GM19035 (cell line): ENCODE measurements around the gene CEP104.

Experiments used
- ATAC-seq: cut with Tn5 transposase; IDR thresholded peaks from one replicate; pipeline ENCODE4 v1.9.1; 2021; ENCODE audit not compliant: unreplicated experiment

Gene CEP104

DNA sequence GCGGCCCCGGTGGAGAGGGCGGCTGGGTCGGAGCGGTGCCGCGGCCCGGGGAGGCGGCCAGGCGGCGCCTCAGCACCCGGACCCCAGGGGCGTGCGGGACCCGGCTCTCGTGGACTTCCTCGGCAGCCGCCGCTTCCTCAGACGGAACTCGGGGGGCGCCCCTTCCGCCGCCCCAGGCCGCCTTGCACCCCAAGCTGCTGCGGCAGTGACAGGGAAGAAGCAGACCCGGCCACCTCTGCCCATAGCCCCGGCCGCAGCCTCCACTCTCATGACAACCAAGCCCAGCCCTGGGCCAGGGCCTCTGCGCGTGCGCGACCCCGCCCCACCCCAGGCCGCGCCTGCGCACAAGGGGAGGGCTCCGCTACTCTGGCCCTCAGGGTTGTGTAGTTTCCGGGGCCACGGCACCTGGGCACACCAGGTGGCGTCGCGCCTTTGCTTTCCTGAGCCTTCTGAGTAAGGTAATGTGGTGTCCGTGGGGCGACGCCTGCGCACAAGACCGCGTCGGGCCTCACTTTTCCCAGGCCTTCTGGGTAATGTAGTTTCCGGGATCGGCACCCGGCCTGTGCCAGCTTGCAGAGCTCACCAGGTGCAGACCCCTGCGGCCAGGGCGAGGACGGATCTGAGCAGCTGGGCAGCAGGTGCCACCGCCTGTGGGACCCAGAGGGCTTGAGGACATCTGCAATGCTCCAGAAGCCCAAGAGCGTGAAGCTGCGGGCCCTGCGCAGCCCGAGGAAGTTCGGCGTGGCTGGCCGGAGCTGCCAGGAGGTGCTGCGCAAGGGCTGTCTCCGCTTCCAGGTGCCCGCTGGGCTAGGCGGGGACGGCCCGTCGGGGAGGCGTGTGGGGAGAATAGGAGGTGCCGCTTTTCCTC is at the start of gene CEP104, which contains the start of gene DFFB:
TSS of gene CEP104 (minus strand) at position 289 of the 868 bp plus-strand sequence. CDS start 4,804 bp downstream, outside the sequence.
TSS of gene DFFB (plus strand) at position 554 of the 868 bp plus-strand sequence. CDS start at position 682, 128 bp downstream.
- ATAC-seq: peak; percentile 94

DNA sequence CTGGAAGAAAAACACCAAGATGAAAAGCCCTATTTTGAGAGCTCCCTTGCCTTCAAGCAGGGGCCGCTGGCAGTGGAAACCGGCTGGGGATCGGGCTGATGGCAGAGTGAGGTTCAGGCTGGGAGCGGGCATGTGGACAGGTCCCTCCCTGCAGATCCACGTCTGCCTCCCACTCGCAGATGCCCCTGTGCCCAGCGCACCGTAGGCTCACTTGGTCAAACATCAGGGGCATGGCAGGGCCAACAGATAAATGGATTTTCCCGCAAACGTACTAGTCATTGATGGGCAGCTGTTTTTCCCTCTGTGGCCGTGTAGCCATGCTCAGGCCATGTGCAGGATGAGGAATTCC is 49.6 kb upstream of the CEP104 start:
- ATAC-seq: no peak

DNA sequence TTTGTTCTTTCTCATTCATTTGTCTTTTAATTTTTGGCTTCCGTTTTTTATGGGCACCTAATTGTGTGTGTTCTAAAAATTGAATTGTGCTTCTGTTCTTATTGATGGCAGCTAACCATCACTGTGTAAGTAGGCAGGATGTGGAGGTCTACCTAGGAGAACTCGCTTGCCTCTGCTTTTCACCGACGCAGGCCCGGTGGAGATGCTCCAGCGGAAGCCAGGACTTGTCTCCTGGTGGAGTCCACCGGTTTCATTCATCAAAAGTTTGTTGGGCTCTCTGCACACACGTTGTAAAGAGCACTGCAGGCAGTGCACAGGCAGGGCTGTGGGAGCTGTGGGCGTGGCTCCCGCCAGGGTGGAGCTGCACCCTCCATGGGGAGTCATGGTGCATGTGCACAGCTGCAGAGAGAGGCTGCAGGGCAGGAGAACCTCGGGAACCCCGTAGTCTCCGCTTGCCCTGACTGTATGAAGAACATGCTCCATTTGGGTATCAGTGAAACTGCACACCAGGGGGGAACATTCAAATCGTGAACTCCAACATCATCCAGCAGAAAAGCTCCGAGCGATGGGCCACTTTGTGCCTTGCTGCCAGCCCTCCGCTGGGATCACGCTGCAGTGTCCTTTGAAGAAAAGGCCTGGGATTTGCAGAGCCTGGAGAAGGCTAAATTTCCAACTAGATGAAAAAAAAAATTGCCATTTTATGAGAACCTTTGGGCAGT is 49.1 kb upstream of the CEP104 start:
- ATAC-seq: no peak

DNA sequence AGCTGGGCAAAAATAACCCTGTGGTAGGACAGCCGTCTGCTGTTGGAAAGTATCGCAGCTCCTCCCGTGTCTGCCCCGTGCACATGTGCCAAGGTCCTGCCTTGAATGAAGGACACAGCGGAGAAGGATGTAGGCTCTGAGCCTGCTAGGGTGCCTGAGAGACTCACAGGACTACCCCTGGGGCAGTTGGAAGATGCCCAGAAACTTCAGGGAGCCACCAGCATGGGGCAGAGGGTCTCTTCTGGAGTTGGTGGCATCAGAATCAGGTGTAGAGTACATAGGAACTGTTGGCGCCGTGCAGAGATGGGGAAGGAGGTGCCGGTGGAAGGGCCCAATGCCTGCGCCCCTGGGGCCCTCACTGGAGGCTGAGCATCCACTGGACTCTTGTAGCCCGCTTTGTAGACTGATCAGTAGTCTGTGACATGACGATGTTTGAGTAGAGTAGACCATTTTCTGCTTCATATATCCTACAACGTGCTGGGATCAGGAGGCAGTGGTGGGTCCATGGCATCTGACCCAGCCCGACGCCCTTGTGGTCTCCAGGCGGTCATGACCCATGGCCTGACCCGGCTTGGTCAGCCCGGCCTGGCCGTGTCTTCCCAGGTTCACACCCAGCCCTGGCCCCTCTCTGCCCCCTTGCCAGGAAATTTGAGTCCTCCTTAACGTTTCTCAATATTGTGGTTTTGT is 48.4 kb upstream of the CEP104 start:
- ATAC-seq: no peak

DNA sequence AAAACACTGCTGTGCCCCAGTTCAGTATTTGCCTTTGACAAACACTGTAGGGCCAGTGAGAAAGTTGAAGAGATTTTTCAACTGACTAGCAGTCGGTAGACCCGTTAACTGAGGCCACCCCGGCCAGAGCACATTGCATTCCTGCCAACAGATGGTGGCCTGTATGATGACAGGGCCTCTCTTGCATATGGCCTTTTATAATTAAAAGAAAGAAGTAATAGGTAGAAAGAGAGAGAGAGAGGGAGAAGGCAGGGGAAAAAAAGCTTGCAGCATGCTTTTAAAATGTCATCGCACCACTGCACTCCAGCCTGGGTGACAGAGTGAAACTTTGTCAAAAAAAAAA is 47.8 kb upstream of the CEP104 start:
- ATAC-seq: no peak

DNA sequence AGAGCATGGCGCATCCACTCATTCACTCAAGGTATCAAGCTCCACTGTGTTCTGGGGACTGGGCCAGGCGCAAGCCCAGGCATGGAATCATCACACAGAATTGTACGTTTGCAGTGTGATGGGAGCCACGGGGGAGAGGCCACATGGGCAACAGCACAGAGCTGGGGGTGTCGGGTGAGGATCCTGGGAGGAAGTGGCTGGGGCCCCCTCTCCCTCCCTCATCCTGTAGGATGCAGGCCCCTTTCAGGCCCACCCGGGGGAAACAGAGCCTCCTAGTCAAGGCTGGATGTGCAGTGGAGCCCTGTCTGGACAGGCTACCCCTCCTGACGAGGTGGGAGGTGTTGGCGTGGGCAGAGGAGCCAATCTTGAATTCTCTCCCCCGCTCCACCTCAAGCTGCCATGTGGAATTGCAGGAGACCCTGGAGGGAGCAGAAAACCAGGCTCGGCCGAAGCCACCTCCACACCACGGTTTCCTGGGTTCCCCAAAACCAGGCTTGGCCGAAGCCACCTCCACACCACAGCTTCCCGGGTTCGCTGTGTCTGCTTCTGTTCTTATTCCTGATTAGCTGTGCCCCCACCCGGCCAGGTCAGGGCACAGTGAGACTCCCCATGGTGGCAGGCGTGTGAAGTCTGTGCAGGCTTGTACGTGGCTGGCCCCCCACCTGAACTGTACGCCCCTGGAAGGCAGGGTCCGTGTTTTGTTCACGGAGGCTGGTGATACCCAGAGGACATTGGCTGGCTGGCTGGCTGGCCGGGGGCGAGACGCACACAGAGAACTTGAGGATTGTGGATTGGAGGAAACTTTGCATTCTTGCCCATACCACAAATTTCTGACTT is 47.2 kb upstream of the CEP104 start:
- no peak for ATAC-seq

DNA sequence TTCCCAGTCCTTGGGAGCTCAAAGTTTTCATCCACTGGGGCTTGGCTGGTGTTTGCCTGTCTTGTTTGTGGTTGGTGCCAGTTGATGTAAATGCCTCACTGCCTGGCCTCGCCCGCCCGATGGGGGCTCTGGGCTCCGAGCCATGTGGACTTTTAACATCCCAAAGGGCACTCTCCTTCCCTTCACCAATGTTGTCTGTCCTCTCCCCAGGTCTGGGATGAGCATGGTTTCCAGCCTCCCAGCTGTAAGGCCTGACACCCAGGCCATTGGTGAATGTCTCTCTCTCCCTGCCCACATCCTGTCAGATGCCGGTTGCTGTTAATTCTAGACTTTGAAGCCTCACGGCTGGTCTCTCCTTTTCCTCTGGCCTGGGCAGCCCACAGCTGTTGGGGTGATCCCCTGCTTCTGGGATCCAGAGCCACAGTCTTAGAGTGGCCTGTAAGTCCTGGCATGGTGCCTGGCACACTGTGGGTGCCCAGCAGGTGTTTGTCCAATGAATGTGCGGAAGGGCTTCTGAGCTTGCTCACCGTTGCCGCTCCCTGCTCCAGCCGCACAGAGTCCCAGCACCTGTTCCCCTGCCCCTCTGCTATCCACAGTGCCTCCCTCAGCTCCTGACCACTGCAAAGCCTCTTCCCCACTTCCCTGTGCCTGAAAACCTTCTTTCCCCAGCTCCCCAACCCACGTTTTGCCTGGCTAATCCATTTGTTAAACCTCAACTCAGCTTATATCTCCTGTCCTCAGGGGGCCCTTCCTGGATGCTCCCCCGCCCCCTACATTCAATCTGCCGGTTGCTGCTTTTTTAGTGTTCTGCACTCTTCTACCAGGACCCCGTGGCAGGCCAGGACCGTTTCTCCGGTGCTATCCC is 46.4 kb upstream of the CEP104 start:
- ATAC-seq: no peak

DNA sequence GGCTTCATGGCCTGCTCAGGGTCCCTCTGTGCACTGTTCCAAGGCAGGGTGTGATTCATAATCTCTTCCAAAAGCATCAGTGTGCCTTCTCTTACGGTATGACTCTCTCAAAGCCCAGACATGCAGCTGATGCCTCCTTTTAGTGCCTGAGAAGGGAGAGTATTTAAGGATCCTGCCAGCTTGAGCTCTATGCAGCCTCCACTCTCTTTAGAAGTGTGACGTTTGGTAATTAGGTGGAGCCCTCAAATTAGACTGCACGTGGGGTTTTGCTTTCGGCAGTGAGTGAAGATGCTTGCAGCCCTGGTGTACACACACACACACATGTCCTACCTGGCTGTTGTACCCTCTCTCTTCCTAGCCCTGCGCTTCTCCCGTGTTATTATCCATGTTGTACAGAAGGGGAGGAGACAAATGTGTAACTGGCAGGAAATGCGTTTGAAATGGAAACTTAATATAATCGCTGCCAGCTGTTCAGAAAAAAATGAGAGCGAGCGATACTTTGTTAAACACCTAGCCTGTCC is 45.6 kb upstream of the CEP104 start:
- no peak for ATAC-seq

DNA sequence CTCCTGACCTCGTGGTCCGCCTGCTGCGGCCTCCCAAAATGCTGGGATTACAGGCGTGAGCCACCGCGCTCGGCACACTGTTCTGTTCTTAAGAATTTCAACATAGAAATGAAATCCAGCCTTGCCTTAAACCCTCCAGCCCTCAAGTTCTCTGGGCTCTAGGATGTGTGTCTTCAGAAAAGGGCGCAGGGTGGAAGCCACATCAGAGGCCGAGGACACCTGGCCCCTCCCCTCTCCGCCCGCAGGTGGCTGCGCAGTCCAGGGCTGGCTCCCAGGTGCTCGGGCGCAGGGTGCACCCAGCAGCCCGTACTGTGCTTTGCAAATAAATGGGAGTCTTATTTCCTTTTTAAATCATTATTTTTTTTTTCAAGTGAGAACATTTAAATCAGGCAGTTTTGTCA is 45.1 kb upstream of the CEP104 start:
- no peak for ATAC-seq

DNA sequence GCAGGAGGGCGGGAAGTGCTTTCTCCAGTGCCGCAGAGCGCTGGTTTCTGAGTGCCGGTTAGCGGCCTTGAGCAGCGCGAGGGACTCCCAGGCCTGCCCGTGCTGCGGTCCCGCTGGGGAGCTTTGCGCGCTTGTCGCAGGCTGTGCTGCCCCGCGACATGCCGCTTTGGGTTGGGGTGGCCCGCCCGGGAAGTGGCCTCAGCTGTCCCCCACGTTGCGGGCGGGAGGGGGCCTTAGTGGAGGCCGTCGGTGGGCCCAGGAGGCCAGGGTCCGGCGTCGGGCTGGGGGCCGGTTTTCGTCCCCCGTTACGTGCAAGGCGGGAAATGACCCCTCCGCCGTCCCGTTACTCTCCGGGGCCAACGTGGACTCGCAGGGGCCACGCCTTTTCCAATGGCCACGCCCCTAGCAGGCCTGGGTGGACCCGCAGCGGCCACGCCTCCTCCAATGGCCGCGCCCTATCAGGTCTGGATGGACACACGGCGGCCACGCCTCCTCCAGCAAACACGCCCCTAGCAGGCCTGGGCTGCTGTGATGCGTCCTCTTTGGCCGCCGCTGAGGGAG is 44.0 kb upstream of the CEP104 start:
- peak; percentile 55 for ATAC-seq

DNA sequence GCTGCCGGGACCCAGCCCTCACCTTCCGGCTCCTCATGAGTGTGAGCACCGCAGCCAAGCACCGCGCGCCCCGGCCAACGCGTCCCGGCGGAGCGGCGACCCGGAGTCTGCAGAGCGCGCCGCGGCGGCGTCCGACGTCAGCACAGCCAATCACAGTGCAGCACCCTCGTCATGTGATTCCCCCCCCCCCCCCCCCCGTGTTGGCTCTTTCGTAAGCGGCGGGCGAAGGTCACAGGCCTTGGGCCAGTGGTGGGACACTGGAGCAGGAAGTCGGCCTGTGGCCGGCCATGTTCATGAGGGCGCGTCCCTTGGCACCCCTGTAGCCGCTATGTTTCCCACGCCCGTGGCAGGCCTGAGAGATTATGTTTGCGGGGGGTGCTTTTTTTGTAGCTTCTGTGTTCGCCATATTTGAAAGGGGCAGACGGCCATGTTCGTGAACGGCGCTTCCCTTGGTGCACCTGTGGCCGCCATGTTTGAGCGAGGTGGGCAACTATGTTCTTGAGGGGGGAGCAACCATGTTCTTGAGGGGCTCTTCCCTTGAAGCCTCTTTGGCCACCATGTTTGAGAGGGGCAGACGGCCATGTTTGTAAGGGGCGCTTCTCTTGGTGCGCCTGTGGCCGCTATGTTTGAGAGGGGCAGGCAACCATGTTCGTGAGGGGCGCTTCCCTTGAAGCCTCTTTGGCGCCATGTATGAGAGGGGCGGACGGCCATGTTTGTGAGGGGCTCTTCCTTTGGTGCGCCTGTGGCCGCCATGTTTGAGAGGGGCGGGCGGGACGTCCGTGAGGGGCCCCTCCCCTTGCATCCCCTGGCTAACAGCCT is 43.3 kb upstream of the CEP104 start, which contains the start of gene C1orf174:
TSS of gene C1orf174 (minus strand) at position 123 of the 819 bp plus-strand sequence. CDS start at position 37, 86 bp downstream.
- ATAC-seq: peak; percentile 70

DNA sequence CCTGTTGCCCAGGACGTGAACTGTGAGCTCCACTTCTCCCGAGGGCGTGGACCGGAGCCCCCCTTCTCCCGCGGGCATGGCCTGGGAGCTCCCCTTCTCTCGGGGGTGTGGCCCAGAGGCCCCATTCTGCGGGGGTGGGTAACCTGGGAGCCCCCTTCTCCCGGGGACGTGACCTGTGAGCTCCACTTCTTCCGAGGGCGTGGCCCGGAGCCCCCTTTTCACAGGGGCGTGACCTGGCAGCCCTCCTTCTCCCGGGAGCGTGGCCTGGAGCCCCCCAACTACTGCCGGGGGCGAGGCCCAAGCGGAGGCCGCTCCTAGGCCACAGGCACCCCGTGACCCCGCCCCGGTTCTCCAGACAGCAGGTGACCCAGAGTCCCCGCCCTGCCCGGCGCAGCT is 42.7 kb upstream of the CEP104 start:
- ATAC-seq: peak; percentile 1

DNA sequence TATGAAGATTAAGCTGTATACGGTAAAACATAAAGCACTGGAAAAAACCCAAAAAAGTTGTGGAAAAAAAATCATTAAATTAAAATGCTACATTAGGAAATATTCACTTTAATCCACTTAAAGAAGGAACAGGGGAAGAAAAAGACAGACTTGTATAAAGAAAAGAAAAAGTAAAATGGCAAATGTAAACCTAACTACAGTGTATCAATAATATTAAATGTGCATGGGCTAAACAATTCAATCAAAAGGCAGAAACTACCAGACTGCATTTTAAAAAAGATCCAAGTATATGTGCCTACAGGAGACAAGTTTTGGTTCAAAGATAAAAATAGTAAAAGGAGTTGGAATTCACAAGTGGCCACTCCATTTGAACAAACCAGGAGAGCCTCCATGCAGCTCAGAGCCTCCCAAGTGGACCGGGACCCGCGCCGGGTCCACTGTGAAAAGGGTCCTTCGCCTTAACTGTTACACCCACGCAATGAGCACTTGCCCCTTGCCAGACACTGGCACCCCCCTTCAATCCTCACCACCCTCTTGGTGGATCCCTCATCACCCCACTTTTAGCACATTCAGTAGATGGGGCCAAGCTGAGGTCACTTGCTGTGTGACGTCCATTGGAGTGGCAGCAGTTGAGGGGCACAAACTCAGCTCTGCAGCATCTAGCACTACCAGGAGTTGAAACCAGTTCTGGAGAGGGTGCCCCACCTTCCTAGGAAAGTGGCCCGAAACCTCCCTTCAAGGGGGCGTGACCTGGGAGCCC is 42.2 kb upstream of the CEP104 start:
- ATAC-seq: no peak

DNA sequence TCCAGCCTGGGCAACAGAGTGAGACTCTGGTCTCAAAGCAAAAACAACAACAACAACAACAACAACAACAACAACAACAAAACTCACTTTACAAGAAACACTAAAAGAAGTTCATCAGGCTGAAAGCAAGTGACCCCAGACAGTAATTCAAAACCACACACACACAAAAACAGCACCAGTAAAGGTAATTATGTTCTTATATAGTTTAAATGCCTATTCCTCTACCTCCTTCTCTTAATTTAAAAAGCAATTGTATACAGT is 41.4 kb upstream of the CEP104 start:
- ATAC-seq: no peak

DNA sequence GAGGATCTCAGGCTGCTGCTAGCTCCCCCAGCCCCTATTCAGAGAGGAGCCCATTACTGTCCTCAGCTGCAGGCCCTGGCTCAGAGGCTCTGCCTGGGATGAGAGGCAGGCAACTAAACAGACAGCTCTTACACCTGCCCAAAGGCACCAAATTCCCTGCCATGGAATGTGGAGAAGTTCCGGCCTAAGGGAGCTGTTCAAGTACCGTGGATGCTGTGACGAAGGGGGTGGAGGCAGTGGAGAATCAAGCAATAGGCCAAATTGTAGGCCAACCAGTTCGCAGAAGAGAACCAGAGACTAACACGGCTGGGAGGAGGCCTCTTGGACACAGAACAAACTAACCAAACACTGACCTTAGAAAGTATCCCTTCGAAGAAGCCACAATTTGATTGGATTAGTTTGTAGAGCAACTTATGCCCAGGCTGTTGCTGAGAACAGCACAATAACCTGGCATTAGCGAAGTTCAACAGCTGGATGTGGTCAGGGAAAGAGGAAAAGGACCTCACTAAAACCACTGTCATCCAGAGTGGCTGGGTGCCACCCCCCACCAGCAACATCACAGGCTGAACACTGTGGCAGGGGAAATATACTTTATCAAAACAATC is 39.5 kb upstream of the CEP104 start:
- ATAC-seq: no peak

DNA sequence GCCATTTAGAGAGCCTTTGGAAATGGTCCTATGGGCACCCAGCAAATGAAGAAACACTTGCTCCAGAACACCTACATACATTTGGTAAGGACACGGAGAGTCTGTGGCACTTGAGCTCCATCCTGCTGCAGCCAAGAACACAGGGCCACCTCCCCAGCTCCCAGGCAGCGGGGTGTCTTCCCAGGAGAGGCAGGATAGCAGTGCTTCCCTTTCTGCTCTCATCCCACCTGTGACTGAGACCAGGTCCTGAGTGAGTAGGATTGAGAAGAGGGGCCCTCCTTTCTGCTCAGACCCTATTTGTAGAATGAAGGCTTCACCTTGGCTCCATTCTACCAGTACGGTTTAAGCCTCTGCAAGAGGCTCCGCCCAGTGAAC is 38.9 kb upstream of the CEP104 start:
- ATAC-seq: no peak

DNA sequence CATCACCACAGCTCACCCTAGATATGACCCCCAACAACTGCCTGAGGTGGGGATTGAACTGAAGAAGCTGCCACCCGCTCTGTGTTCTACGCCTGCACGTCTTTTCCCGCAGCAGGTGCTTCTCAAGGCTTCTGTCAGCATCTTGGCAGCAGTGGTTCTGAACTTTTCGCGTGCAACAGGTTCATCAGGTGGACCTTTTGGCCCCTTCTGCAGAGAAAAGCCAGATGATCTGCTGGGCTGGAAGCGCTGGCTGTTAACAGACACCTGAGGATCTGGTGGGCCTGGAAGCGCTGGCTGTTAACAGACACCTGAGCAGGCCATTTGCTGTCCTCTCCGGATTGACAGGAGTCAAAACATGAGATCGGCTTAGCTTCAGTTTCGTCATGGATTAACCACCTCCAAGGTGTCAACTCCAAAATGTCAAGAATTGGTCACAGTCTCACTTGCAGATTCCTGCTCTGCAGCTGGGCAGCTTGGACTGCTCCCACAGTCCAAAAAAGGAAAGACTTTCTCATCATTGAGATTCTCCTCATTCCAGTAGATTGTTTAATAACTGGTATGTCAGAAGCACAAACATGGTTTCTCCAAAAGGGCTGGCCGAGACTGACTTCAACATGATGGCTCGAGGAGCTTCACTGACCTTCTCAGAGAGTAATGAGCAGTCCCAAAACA is 38.4 kb upstream of the CEP104 start:
- ATAC-seq: no peak
